OCI-LY7 (cell line): ENCODE measurements around the gene KRT80. TPM values are rescaled to one million over a fixed set of nuclear protein-coding genes. Genes with fewer than 3 reads are reported as not detected.

Source experiments
- BruUV-seq: library from RNA; stranded (reverse); fragments of 400-500 nt; replicated peaks from 2 replicates; lab custom pipeline; 2021; lab: Mats Ljungman, UMichigan
- CTCF ChIA-PET: fragments of 300-600 bp; sonication (Branson Sonifier 250); formaldehyde crosslinking; loops from one replicate; lab custom pipeline; 2022; ENCODE audit warnings: antibody characterized with exemption; ENCODE audit not compliant: unreplicated experiment; lab: Charles Lee
- POLR2A ChIA-PET: fragments of 300-600 bp; sonication (Branson Sonifier 250); formaldehyde crosslinking; loops from one replicate; lab custom pipeline; 2022; ENCODE audit warnings: antibody characterized with exemption; lab: Charles Lee
- DNase-seq: peaks from one replicate; pipeline ENCODE4 v3.0.0-alpha.2; 2015; ENCODE audit warnings: low spot score
- H2AFZ ChIP-seq: fragments of 200-600 bp; sonication (generic), shearing (Covaris generic); 2 replicates; pipeline ENCODE4 v1.6.1; 2014; ENCODE audit warnings: mild to moderate bottlenecking, antibody characterized with exemption, low read length, moderate library complexity
- H3K27ac ChIP-seq: fragments of 200-600 bp; sonication (generic); 2 replicates; pipeline ENCODE4 v1.5.1; 2014; ENCODE audit warnings: mixed run types, low read depth, mild to moderate bottlenecking, moderate library complexity, low read length, inconsistent platforms; ENCODE audit not compliant: poor library complexity, severe bottlenecking
- H3K36me3 ChIP-seq: fragments of 200-600 bp; sonication (generic); 2 replicates; pipeline ENCODE4 v1.6.1; 2014; ENCODE audit warnings: mild to moderate bottlenecking, antibody characterized with exemption, low read length, moderate library complexity, mixed read lengths; ENCODE audit not compliant: insufficient read depth
- H3K4me1 ChIP-seq: fragments of 200-600 bp; sonication (generic); 2 replicates; pipeline ENCODE4 v1.5.1; 2014; ENCODE audit warnings: mild to moderate bottlenecking, low read length; ENCODE audit not compliant: insufficient read depth, poor library complexity, severe bottlenecking
- H3K4me2 ChIP-seq: fragments of 200-600 bp; sonication (generic); 2 replicates; pipeline ENCODE4 v1.6.1; 2014; ENCODE audit warnings: mild to moderate bottlenecking, low read length
- H3K4me3 ChIP-seq: fragments of 200-600 bp; sonication (generic); 2 replicates; pipeline ENCODE4 v1.5.1; 2014; ENCODE audit warnings: mild to moderate bottlenecking, low read depth, low read length; ENCODE audit not compliant: poor library complexity, severe bottlenecking
- H3K79me2 ChIP-seq: fragments of 200-600 bp; sonication (generic); 2 replicates; pipeline ENCODE4 v1.6.1; 2016; ENCODE audit warnings: low read depth, mild to moderate bottlenecking, low read length, moderate library complexity, mixed read lengths; ENCODE audit not compliant: insufficient read depth
- H3K9me2 ChIP-seq: fragments of 200-600 bp; sonication (generic); 2 replicates; pipeline ENCODE4 v1.6.1; 2016; ENCODE audit warnings: mild to moderate bottlenecking, low read length, mixed read lengths; ENCODE audit not compliant: insufficient read depth
- H3K9me3 ChIP-seq: fragments of 200-600 bp; sonication (generic); 2 replicates; pipeline ENCODE4 v1.6.1; 2014; ENCODE audit warnings: mild to moderate bottlenecking, mixed run types, low read length, mixed read lengths
- H4K20me1 ChIP-seq: fragments of 200-600 bp; sonication (generic); 2 replicates; pipeline ENCODE4 v1.6.1; 2014; ENCODE audit warnings: mild to moderate bottlenecking, antibody characterized with exemption, low read length, moderate library complexity, mixed read lengths; ENCODE audit not compliant: insufficient read depth
- CTCF ChIP-seq: fragments of 200-600 bp; sonication (generic); conservative IDR thresholded peaks from 2 replicates; pipeline ENCODE4 v1.5.1; 2014; ENCODE audit warnings: mild to moderate bottlenecking, antibody characterized with exemption, low read length, moderate library complexity, mixed read lengths
- EZH2phosphoT487 ChIP-seq: fragments of 200-600 bp; sonication (generic); IDR thresholded peaks from 2 replicates; pipeline ENCODE4 v1.6.1; 2018; ENCODE audit warnings: low read depth, borderline replicate concordance, mild to moderate bottlenecking, mixed run types, antibody characterized with exemption, low read length, moderate library complexity, mixed read lengths
- intact Hi-C: fragments of 100-400 bp; cut with micrococcal nuclease; formaldehyde crosslinking; loops from one replicate; pipeline ENCODE4 v1.10.0; 2022; ENCODE audit not compliant: unreplicated experiment
- total RNA-seq, 2 experiments: library from RNA; depleted of rRNA in 1 of 2; stranded (reverse); fragments of >200 nt in 1 of 2; shearing (Covaris generic) in 1 of 2; gene quantifications; 2 replicates each; pipeline ENCODE4 v1.2.3, GENCODE V29; 2014 to 2022

The KRT80 gene
- total RNA-seq, 2 experiments from 2014 or later = not detected

- Histone ChIP-seq H3K36me3 (no peaks in the 10 kb centered on the region), H3K79me2 (no peaks in the 10 kb centered on the region), H3K9me2 (no peaks in the 10 kb centered on the region), H3K4me1 (no peaks in the 10 kb centered on the region), H3K27ac (no peak overlapping the region), H4K20me1 (no peaks in the 10 kb centered on the region), H2AFZ (no peak overlapping the region), H3K4me2 (no peak overlapping the region), H3K4me3 (no peak overlapping the region), H3K9me3 (no peaks in the 10 kb centered on the region)
- TF ChIP-seq EZH2phosphoT487 = no peak
- TF ChIP-seq CTCF = no peak
- intact Hi-C loops = no loop called here
- POLR2A ChIA-PET = interaction anchor here (1.8 kb wide), 1 partner anchor 12 kb away, joined by 4 read pairs; no protein-coding TSS in a partner anchor
- CTCF ChIA-PET = no interaction called here
- DNase-seq = no peak
- BruUV-seq = no TSS peak
Measured at GRCh38 chr12:52185400-52185967, 6.3 kb downstream of the KRT80 start.

- Histone ChIP-seq H2AFZ (no peak overlapping the region), H3K4me1 (no peaks in the 10 kb centered on the region), H3K9me2 (no peaks in the 10 kb centered on the region), H3K36me3 (no peaks in the 10 kb centered on the region), H4K20me1 (no peaks in the 10 kb centered on the region), H3K4me3 (no peak overlapping the region), H3K79me2 (no peaks in the 10 kb centered on the region), H3K9me3 (no peaks in the 10 kb centered on the region), H3K4me2 (no peak overlapping the region), H3K27ac (no peak overlapping the region)
- ChIA-PET CTCF (no interaction called here), POLR2A (interaction anchor here (1.8 kb wide), 1 partner anchor 12 kb away, joined by 4 read pairs; no protein-coding TSS in a partner anchor)
- intact Hi-C loops = no loop called here
- no peak for DNase-seq
- TF ChIP-seq EZH2phosphoT487 (no peak), CTCF (no peak)
- no TSS peak for BruUV-seq
Measured at GRCh38 chr12:52184813-52185212, 7.0 kb downstream of the KRT80 start.

GRCh38 chr12:52183971-52184370, 7.8 kb downstream of the KRT80 start:
- no TSS peak for BruUV-seq
- no peaks in the 10 kb centered on the region for H3K4me1 ChIP-seq
- H3K79me2 ChIP-seq = no peaks in the 10 kb centered on the region
- H3K4me3 ChIP-seq = no peak overlapping the region
- H3K27ac ChIP-seq = no peak overlapping the region
- POLR2A ChIA-PET = no interaction called here
- TF ChIP-seq EZH2phosphoT487 (no peak), CTCF (no peak)
- no peaks in the 10 kb centered on the region for H4K20me1 ChIP-seq
- H2AFZ ChIP-seq = no peak overlapping the region
- H3K9me2 ChIP-seq = no peaks in the 10 kb centered on the region
- H3K4me2 ChIP-seq = no peak overlapping the region
- CTCF ChIA-PET = no interaction called here
- no peak for DNase-seq
- intact Hi-C loops = no loop called here
- no peaks in the 10 kb centered on the region for H3K36me3 ChIP-seq
- no peaks in the 10 kb centered on the region for H3K9me3 ChIP-seq
